NCI-H748 treated with DMSO at 0.1 percent for 48 hours (cell line): Measurements from ENCODE around the gene PDE8A.
"Not testable (repeated sequence)": the region's sequence is repeated elsewhere in the genome, so short reads cannot be mapped to it uniquely, and the experiment has no call there.

Experiments
- DNase-seq: peaks from one replicate; lab custom pipeline; 2025; lab: John Stamatoyannopoulos, UW

Gene PDE8A

DNA sequence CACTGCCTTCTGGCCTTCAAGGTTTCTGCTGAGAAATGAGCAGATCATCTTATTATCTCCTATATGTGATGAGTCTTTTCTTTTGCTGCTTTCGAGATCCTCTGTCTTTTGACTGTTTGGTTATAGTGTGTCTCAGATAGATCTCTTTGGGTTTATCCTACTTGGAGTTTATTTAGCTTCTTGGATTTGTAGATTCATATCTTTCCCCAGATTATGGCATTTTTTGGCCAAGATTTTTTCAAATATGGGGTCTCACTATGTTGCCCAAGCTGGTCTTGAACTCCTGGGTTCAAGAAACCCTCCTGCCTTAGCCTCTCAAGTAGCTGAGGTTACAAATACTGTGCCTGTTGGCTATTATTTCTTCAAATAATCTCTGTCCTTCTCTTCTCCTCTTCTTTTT is 150.3 kb downstream of the PDE8A start:
- DNase-seq, result no peak

DNA sequence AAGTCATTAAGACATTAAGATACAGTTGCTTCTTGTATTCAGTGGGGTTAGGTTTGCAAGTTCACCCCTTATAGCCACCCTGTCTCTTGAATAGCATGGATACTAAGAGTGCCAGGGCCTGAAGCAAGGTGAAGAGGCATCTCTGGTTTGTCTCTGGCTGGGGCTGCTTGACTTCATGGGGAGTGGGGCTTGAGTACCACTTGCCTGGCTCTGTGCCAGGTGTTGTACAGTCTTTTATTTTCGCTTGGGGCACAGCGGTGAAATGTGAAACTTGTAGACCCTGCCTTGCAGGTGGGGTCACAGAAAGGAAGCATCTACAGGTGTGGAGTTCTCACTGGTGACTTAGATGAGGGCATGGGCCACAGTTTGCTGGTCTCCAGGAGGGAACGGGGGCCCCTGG is 152.1 kb downstream of the PDE8A start:
- no peak for DNase-seq

DNA sequence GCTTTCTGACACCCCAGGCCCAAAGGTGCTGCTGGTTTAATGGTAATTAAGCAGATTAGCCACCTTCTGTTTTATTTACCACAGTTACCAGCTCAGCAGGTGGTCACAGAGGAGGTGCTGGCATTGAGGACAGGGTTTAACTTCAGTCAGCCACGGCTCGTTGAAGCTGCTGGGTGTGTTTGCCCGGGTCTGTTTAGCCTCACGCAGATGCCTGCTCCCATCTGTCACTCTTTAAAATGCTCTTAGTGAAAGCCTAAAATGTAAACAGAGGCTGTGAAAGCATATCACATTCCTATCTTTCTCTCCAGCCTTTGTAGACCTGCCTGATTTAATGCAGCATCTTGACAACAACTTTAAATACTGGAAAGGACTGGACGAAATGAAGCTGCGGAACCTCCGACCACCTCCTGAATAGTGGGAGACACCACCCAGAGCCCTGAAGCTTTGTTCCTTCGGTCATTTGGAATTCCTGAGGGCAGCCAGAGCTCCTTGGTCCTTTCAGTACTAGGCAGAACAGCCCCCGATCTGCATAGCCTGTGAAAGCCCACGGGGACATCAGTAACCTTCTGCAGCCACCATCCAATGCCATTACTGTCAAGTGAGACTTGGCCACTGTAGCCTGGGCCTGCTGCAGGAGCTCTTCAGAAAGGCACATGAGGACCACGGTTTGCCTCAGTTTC is 156.0 kb downstream of the PDE8A start:
- no peak for DNase-seq

DNA sequence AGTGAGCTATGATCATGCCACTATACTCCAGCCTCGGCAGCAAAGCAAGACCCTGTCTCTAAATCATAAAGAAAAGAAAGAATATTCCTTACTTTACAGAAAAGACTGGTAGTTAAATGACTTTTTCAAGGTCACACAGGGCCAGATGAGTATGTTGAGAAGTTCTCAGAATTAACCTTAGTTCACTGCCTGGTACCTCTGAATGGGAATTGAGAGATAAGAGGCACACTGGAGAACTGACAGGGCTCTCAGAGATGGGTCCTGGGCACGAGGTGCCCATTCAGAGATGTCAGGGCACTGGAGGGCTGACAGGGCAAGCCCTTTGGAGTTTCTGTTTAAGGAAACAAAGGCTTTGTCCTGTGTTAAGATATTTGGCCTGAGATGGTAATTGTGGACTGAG is 157.7 kb downstream of the PDE8A start:
- DNase-seq, result no peak

DNA sequence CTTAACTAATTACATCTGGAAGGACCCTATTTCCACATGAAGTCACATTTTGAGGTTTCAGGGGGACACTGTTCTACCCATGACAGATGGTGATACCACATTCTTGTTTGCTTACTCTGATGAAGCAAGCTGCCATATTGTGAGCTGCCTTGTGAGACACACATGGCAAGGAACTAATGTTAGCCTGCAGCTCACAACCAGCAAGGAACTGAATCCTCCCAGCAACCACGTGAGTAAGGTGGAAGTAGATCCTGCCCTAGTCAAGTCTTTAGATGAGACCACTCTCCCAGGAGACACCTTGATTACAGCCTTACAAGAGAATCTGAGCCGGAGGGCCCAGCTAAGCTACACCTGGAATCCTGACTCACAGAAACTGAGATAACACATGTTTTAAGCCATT is 160.1 kb downstream of the PDE8A start:
- DNase-seq, result no peak

DNA sequence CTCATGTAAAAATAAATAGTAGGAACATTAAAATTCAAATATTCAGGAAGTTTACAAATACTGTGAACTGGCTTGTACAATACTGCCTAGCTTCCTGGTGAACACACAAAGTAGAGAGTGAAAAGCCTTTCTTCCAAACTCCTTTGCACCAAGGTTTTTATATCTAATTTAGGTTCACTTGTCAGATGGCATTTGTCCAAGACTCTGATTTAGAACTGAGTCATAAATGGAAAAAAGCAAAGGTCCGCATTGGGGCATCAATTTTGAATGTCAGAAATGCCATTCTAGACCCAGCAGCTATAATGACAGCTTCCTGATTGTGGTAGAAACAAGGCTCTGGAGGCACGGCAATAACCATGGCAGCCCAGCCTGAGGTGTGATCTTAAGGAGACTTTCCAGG is 160.7 kb downstream of the PDE8A start:
- DNase-seq, result no peak

DNA sequence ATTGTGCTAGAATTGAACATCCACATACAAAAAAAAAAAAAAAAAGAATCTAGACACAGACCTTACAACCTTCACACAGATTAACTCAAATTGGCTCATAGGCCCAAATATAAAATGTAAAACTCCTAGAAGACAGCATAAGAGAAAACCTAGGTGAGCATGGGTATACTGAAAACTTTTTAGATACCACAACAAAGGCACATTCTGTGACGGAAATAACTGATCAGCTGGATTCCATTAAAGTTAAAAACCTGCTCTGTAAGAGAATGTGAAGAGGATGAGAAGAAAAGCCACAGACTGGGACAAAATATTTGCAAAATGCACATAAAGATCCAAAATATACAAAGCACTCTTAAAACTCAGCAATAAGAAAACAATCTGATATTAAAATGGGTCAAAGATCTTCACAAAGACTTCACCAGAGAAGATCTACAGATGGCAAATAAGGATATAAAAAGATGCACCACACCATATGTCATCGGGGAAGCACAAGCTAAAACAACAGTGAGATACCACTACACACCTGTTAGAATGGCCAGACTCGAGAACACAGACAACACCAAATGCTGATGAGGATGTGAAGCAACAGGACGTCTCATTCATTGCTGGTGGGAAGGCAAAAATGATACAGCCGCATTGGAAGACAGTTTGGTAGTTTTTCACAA is 167.9 kb downstream of the PDE8A start:
- DNase-seq, result no peak

DNA sequence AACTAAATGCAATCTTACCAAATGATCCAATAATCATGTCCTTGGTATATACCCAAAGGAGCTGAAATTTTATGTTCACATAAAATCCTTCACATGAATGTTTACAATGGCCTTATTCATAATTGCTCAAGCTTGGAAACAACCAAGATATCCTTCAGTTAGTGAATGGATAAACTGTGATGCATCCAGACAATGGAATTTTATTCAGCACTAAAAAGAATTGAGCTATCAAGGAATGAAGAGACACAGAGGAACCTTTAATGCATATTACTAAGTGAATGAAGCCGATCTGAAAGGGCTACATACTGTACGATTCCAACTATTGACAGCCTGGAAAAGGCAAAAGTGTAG is 168.4 kb downstream of the PDE8A start:
- DNase-seq, result no peak

DNA sequence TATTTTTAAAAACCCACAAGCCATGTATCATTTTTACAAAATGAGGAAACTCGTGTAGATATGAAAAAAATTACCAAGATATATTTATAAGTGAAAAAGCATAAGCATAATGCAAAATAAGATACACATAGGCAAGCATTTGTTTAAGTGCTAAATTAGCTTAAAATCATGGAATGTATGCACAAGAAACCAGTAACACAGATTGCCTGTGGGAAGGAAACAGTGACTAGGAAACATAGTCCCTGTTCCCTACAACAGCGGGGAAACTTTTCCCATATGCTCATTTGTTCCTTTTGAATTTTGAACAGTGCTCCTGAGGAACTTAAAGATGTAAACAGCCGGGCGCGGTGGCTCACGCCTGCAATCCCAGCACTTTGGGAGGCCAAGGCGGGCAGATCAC is 169.5 kb downstream of the PDE8A start:
- DNase-seq, result no peak

DNA sequence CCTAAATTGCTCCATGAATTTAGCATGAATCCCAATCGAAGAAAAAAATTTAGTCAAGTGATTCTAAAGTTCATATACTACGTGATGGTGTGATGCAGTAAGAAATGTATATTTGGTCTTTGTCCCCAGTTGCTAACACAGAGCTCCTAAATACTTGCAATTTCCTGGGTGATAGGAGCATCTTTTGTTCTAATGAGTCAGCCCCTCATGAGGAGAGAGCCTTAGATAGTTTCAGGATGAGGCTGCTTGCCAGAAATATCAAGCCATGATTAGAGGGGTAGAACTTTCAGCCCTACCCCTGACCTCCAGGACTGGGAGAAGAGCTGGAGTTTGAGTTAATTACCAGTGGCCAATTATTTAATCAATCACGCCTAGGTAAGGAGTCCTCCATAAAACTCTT is 170.2 kb downstream of the PDE8A start:
- DNase-seq, result no peak

DNA sequence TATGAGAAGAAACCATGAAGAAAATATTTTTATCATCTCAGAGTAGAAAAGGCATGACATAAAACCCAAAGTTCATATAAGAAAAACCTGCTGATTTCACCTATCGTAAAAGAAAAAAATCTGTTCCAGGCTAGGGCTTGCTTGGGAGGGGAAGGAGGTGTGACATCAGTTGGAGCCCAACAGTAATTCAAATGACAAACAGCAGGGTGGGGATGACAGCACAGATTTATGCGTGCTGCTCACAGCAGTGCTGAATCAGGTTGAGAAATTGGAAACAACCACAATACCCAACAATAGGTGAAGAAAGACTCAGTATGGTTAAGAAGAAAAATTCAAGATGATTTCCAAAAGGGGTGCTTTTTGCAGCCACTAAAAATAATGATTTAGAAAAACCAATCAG is 172.4 kb downstream of the PDE8A start:
- no peak for DNase-seq

DNA sequence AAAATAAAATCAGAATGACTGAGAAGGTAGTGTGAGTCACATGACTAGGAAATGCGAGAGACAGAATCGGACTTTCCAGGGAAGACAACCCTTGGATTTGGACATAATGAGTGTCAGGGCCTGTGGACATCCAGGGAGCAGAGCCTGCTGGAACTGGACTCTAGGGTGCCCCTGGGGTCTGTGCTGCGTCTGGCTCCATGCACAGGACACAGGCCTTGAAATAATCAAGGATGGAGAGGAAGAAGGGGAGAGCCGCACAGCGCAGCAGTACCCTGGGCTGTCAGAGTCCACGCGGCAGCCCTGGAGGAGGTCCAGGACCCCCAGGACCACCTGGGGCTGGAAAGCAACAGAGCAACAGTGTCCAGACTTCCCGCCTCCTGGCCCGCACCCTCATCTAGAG is 173.7 kb downstream of the PDE8A start:
- no peak for DNase-seq

DNA sequence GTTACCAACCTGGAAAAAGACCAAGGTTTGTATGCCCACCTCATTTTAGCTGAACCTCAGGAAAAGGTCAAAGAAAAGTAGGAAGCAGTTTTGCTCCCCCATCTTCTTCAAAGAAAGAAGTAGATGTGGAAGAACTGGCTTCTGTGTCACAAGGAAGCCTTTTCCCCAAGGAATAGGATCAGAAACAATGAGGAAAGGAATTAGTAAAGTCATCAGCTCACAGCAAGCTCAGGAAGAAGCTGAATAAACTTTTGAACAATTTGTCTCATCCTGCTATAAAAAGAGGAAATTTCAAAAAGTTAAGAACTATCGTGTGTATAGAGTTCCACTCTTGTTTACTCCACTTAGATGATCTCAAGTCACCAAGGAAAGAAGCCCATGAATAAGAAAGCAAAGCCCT is 174.2 kb downstream of the PDE8A start:
- DNase-seq, result no peak

DNA sequence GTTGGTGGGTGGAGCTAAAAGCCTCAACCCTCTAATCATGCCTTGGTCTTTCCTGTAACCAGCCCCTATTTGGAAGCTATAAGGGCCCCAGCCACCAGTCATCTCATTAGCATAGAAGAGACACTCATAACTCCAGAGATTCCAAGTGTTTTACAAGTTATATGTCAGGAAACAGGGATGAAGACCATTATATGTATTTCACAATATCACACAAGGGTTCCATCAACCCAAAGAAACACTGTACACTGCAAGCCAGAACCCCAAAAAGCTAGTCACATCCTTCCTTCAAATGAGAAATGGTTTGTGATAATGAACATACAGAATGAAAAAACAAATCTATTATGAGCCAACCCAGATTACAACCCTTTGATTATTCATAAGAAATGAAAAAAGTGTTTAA is 175.7 kb downstream of the PDE8A start:
- no peak for DNase-seq

DNA sequence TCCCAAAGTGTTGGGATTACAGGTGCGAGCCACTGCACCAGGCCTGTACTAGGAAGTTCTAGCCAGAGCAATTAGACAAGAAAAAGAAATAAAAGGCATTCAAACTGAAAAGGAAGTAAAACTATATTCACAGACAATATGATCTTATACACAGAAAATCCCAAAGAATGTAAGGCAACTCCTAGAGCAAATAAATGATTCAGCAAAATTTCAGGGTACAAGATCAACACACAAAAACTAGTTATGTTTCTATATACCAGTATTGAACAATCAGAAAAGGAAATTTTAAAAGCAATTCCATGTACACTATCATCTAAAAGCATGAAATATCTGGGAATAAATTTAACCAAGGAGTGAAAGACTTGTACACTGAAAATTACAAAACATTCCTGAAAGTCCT is 180.6 kb downstream of the PDE8A start:
- DNase-seq, result no peak

DNA sequence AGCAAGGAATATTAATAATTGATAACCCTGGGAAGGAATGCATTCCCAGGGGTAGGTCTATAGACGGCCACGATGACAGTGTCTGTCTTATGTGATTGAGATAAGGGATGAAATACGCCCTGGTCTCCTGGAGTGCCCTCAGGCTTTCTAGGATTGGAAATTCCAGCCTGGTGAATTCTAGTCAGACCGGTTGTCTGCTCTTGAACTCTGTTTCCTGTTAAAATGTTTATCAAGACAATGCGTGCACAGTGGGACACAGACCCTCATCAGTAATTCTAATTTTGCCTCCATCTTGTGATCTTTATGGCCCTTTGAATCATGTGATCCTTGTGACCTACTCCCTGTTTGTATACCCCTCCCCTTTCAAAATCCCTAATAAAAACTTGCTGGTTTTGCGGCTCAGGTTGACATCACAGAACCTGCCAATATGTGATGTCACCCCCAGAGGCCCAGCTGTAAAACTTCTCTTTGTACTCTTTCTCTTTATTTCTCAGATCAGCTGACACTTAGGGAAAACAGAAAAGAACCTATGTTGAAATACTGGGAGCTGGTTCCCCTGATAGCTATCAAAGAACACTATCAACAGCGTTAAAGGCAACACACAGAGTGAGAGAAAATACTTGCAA is 183.3 kb downstream of the PDE8A start:
- peak; percentile 52 for DNase-seq

DNA sequence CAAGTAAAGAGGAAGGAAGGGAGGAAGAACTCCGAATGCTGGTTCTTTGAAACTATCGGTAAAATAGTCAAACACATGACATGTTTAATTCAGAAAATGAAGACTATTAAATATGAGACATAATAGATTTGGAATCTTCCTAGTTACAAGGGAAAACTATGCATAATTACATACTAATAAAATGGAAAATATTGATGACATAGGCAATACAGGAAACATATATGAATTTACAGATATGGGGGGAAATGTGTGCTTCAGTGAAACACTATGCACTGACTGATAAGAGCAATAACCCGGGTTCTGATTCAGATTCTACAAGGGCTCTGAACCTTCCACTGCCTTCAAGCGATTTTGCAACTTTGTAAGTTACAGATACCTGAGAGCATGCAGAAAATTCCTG is 185.9 kb downstream of the PDE8A start:
- DNase-seq, result no peak

DNA sequence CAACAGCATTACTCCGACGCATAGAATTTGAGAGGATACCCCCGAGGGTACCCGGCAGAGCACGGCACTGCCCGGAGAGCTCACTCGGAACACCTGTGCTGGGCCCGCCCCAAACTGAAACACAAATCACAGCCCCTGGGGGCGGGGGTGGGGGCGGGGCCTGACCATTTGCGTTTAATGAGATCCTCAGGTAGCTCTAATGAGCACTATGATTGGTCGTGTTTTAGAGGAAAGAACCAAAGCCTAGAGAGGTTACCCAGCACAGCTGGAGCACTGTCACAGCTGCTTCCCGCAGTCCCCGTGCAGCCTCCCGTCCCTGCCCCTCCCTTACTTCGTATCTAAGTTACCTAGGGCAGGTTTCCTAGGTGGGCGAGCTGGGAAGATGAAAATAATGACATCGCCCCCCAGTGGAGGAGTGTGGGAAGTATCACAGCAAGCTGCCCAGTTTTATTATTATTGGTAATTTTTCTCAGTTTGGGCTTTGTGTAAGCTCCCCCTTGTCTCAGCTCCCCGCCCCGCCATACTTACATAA is 187.1 kb downstream of the PDE8A start:
- peak; percentile 70 for DNase-seq

DNA sequence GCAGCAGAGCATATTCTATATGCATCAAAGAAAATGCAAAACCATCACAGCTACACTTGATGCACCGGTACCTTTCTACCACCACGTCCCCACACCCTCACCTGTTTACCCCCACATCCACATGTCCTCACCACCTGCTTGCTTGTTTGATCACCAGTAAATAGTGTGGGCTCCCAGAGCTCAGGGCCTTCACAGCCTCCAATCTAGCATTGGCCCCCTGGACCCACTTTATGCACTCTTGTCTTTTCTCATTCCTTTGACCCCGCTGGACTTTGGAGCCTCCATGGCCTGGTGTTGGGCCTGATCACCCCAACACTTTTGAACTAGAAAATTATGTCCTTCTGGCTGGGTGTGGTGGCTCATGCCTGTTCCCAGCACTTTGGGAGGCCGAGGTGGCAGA is 190.1 kb downstream of the PDE8A start:
- no peak for DNase-seq

DNA sequence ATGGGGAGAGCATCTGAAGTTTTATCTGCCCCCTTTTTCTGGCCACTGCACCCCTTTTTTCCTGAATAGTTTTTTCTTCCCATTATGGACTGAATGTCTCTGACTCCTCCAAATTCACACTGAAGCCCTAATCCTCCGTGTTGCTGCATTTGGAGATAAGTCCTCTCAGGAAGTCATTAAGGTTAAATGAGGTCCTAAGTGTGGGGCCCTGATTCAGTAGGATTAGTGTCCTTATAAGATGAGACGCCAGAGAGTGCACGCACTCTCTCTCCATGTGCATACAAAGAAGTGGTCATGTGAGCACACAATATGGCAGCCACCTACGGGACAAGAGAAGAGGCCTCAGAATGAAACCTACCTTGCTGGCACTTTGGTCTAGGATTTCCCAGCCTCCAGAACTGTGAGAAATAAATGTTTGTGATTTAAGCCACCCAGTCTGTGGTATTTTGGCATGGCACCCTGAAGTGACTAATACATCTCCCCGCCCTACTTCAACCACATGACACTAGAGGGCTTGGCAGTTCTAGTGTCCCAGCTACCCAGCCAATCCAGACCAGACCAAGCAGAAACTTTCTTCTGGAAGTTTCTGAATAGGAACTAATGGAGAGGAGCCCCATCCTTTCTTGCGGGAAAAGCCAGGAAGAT is 191.3 kb downstream of the PDE8A start:
- DNase-seq, result no peak

DNA sequence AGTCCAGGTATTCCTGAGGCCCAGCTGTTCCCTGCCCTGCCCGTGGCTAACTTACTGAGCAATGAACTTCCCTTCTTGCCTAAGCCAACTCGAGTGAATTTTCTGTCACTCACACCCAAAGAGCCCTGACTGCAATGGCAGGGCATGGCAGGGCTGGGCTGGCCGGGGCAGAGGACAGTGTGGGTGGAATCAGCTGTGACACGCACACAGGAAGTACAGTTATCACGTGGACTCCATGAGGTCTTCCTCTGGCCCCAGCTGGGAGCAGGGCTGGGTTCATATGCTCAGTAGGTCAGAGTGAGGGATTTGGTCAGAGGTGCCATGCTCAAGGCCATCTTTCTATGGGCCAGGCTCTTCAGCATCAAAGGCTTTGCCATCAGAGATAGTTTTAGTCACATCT is 192.0 kb downstream of the PDE8A start:
- DNase-seq, result not testable (repeated sequence)

DNA sequence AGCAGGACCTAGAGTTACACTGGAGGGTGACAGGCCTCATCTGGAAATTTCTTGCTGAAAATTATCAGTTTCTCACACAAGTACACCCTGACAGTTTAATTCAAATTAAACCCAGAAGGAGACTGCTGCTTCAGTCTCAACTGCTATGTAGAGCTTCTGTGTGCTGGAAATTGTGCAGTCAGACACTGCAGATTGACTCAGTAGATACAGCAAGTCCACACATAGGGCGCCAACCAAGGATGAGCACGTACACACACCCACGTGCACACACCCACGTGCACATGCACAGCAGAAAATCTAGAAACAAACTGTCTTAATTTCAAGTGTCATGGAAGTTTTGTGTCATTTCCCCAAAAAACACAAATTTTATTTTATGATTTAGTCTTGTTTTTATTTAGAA is 192.9 kb downstream of the PDE8A start:
- DNase-seq, result no peak

DNA sequence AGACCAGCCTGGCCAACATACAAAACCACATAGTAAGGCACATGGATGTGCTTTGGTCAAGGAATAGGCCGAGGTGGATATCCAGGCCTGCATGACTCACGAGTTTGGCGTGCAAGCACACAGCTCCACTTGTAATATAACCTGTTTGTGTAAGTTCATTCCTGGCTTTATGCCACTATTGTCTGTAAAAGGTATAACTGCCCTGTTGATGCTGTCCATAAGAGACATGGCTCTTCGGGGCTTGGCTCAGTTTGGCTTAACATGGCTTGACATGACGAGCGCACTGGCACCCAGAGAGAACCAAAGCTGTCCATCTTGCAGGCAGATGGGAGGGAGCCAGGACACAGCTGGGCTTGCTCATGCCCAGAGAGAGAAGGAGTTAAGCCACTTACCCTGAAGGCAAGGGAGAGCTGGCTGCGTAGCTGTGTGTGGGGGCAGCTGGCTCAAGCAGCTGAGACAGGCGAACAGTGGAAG is 195.4 kb downstream of the PDE8A start:
- DNase-seq, result not testable (repeated sequence)
